GM19455 (cell line): Measurements from ENCODE around the gene EIF4ENIF1.
"Not testable (repeated sequence)": the region's sequence is repeated elsewhere in the genome, so short reads cannot be mapped to it uniquely, and the experiment has no call there.

Experiments used
- ATAC-seq: cut with Tn5 transposase; IDR thresholded peaks from one replicate; pipeline ENCODE4 v1.9.1; 2021; ENCODE audit not compliant: unreplicated experiment

EIF4ENIF1 gene

DNA sequence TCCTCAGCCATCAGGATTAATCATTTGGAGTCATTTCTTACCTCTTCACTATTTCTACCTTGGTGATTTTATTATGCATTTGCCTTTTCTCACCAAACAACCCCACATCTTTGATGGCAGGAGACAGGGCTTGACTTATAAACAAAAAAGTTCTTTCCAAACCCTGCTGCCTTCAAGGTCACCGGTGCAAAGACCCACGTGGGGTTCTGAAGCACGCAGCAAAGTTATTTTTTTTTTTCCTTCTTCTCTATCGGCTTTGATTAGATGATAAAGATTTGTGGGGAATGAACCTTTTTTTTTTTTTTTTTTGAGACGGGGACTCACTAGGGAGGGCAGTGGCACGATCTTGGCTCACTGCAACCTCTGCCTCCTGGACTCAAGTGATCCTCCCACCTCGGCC, 46.1 kb downstream of the EIF4ENIF1 start:
- no peak for ATAC-seq

DNA sequence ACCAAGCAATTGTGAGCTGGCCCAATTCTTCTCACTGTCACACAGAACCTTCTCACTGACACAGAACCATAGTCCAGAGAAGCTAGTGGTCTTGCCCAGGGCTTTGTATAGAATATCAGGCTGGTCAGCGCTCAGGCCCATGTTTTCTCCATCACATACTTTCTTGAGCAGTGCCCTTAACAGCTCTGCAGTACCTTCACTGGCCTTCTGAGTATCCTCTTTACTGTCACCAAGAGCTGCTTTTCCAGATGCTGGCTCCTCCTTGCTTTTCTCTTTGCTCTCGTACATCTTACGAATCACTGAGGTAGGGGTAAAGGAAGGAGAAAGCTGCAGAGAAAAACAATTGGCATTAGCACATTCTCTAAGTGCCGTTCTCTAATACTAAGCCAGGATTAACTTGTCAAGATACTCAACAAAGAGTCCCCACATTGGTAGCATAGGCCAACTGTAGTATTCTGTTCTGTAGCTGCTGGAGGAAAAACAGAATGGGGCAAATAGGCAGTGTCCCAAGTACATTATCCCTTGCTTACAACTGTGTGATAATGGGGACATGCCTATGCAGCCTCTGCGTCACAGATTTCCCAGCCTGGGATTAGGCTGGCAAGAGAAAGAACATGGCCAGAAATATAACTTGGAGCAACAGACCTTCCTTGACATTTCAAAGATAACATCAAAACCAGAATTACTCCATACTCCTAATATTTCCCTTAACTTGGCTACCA, 46.7 kb downstream of the EIF4ENIF1 start:
- no peak for ATAC-seq

DNA sequence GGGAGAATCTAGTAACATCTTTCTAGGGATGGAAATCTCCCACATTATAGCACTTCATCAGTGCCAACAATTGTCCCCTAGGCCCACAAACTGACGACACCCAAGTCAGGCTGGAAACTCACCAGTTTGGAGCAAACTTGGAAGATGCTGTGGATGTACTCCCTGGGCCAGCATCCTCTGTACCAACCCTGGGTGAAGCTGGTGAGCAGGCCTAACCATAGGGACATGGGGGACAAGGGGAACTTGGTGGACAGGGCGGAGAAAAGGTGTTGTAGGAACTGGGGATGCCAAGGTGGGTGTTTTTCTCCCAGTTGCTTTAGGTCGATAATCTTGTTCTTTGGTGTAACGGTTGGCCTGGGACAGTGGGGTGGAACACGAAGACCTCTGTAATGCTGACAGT, 48.0 kb downstream of the EIF4ENIF1 start:
- no peak for ATAC-seq

DNA sequence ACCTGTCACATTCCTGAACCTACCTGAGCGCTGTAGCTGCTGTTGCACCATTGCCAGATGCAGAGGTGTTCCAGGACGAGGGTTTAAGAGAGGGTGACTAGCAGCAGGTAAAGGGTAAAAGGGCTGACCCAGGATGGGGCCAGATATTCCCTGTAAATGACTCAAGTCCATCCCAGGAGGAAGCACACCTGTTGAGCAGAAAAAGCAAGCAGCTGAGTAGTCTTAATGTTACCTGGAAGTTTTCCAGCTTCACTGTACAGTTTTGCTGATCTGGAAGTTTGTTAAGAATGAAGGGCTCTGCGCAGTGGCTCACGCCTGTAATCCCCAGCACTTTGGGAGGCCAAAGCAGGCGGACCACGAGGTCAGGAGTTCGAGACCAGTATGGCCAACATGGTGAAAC, 49.0 kb downstream of the EIF4ENIF1 start:
- no peak for ATAC-seq

DNA sequence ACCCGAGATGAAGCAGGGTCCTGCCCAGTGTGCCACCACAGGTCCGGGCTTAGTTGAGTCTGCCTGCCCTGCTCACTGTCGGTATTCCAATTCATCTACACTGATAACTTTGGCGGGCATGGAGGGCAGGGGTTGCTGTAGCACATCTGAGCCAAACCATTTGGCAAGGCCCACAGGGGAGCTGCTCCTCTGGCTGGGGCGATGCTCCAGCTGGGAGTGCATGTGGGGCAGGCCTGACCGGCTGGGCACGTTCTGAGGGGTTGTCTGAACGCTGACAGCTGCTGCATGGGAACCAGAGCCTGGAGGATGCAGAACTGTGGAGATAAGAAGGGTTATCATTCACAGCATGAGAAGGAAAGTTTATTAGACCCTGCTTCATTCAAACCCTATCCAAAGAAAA, 49.8 kb downstream of the EIF4ENIF1 start:
- ATAC-seq, result no peak

DNA sequence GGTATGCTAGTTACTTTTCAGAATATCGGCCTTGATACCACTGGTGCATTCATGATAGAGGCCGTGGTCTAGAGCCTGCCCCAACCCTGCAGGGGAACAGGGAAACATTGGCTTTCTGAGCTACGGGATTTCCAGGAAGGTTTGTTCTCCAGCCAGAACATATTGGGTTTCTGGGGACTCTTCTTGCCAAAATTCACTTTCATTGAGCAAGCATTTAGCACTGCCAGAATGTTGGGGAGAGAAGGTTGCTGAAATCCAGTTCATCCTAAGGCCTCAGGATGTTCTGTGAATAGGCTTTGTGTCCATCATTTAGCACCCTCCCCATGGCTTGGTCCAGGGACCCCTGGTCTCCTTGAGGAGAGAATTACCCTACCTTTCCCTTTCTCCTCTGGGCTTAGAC, 53.5 kb downstream of the EIF4ENIF1 start:
- no peak for ATAC-seq

DNA sequence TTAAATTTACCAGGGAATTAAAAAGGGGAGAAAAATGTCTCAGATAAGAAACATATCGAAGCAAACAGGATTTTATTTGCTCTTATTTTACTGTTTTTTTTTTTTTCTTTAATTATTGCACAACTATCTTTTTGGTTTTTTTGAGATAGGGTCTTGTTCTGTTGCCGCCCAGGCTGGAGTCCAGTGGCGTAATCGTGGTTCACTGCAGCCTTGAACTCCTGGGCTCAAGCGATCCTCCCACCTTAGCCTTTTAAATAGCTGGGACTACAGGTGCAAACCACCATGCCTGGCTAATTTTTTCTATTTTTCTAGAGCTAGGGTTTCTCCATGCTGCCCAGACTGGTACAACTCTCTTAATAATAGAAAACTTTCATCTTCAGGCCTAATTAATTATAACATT, 57.7 kb downstream of the EIF4ENIF1 start:
- ATAC-seq, result no peak

DNA sequence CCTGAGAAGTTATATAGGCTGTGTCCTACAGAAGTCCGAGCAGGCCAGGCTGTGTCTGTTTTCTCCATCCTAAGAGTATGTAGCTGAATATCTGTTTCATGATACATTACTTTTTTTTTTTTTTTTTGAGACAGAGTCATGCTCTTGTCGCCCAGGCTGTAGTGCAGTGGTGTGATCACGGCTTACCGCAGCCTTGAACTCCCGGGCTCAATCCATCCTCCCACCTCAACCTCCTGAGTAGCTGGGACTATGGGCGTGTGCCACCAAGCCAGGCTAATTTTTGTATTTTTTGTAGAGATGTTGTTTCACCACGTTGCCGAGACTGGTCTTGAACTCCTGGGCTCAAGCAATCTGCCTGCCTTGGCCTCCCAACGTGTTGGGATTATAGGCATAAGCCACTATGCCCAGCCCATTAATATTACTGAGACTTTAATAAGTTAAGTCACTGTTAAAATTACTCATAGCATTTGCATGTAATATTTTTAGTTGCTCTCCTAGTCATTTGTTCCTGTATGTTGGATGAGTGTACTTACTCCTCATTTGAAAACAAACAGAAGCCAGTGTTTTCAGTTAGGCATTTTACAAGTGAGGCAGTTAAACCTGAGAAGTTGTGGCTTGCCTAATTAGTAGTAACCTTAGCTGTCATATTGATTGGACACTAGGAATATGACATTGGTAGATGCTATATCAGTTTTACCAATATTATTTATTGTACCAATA, 64.2 kb downstream of the EIF4ENIF1 start:
- no peak for ATAC-seq

DNA sequence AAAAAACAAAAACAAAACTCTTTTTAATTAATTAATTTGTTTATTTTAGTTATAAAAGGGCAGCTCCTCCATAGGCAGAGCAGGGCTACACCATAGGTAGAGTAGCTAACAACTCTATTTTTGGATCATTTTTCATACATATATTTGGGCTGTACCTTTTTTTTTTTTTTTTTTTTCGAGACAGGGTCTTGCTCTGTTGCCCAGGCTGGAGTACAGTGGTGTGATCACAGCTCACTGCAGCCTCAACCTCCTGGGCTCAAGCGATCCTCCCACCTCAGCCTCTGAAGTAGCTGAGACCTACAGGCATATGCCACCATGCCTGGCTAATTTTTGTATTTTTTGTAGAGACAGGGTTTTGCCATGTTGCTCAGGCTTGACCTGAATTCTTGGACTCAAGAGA, 87.3 kb downstream of the EIF4ENIF1 start:
- not testable (repeated sequence) for ATAC-seq

DNA sequence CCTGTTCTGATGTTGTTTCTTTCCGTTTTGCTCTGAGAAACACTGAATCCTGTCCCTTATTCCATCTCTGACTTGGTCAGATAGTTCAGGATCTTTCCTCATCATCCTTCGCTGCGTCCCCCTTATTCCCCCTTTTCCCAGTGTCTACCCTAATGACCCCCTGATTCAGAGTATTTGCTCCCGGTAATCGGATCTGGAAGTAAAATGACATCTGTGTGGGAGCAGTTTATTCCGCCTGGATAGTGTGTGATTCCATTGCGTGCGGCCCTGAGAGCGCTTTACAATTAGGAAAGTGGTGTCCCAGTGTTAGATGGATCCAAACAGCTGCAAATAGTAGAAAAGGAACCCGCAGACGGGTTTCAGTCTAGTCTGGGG, 89.6 kb downstream of the EIF4ENIF1 start:
- ATAC-seq, result no peak

DNA sequence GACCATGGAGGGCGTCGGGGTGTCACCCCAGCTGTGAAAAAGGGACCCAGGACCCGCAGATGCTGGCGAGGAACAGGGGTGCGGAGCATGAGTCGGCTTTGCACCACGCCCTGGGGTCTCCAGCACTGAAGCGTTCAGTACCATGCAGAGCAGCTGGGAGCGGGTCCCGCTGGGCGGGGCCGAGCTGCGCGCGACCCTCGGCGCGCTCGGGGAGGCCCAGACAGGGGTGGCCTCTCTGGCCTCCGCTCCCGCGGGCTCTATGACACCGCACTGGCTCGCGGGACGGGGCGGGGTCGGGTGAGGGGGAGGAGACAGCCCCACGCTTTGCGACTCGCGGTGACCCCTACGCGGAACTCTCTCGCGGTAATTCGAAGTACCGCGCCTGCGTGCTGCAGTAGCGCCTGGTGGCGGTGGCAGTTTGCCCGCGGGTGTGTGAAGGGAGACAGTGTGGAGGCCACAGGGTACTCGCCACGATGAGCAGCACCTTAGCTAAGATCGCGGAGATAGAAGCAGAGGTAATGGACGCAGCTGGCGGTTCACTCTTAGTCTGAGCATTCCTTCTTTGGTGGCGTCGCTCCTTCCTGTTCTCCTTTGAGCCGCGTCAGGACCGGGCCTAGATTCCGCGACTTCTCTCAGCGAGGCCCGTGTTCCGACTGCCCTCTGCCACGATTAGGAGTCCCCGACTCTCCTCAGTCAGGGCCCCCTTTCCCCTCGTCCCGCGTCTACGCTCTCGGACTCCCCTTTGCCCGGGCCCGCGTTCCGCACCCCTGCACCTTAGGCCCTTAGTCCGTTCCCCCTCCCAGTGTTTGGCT, 90.2 kb downstream of the EIF4ENIF1 start, which contains the start of gene DRG1:
Gene DRG1, plus strand, starts transcription at position 394 of the 812 bp plus-strand sequence. Its CDS starts 80 bp downstream, at position 474.
- peak; percentile 96 for ATAC-seq

DNA sequence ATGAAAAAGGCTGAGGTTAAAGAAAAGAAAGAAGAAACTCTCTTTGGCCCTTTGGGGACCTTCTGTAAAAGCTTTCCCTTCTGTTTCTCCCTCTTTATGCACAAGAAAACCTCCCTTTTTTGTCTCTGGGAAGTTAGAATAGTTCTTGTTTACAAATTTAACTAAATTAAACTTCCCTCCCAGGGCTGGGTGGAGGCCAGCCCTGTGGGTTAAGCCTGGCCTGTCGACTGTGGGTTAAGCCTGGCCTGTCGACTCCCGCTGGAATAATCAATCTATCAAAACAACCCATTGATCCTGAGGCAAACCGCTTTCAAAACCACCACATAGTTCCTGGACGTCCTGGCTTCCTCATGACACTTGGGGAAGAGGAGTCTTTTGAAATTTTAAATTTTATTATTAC, 91.4 kb downstream of the EIF4ENIF1 start:
- no peak for ATAC-seq

DNA sequence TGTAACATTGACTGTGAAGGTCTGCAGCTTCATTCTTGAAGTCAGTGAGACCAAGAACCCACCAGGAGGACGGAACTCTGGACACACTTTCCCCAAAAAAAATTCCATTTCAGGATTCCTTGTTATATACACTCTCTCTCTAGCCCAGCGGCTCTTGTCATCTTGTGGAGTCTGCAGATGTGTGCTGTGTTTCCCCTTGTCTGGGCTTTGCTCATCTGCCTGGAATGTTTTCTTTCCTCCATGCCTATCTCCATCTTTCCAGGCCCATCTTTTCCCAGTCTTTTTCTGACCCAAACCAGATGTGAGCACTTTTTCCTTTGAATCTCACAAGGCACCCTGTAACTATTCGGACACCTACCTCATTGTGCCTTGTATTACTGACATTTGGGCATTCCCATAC, 95.3 kb downstream of the EIF4ENIF1 start:
- ATAC-seq, result no peak

DNA sequence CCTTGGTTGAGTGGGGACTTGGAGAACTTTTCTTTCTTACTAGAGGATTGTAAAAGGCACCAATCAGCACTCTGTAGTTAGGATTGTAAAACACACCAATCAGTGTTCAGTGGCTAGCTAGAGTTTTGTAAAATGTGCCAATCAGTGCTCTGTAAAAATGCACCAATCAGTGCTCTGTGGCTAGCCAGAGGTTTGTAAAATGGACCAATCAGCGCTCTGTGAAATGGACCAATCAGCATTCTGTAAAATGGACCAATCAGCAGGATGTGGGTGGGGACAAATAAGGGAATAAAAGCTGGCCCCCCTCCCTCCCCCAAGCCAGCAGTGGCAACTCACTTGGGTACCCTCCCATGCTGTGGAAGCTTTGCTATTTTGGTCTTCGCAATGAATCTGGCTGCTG, 95.7 kb downstream of the EIF4ENIF1 start:
- no peak for ATAC-seq
